Testis (tissue), 3 donors: Measurements from ENCODE around the gene RUNX1. TPM values are rescaled to one million over a fixed set of nuclear protein-coding genes. Genes with fewer than 3 reads are reported as not detected.

ENCODE experiments used
- DNase-seq: peaks from one replicate; pipeline ENCODE4 v3.0.0-alpha.2; 2019
- H3K27ac ChIP-seq, 2 donors: fragments of 200-600 bp; sonication (generic); one replicate each; pipeline ENCODE4 v1.5.1; 2019
- H3K27me3 ChIP-seq: fragments of 200-600 bp; sonication (generic); one replicate; pipeline ENCODE4 v1.5.1; 2019
- H3K36me3 ChIP-seq: fragments of 200-600 bp; sonication (generic); one replicate; pipeline ENCODE4 v1.5.1; 2017; ENCODE audit warnings: low read depth; ENCODE audit errors: missing control alignments
- H3K4me1 ChIP-seq: fragments of 200-600 bp; sonication (generic); one replicate; pipeline ENCODE4 v1.5.1; 2019
- H3K4me3 ChIP-seq, 2 donors: fragments of 200-600 bp; sonication (generic); one replicate each; pipeline ENCODE4 v1.5.1; 2017 to 2019
- H3K9me3 ChIP-seq: fragments of 200-600 bp; sonication (generic); one replicate; pipeline ENCODE4 v1.5.1; 2017
- CTCF ChIP-seq, 3 experiments: fragments of 450-650 bp in 2 of 3; fragments of 200-600 bp in 1 of 3; sonication (generic) in 1 of 3; IDR thresholded peaks; one replicate each; pipeline ENCODE4 v1.5.1; 2016 to 2019; ENCODE audit warnings: antibody characterized with exemption in 3 of 3, mild to moderate bottlenecking in 2 of 3, moderate library complexity in 1 of 3
- POLR2A ChIP-seq: fragments of 450-650 bp; IDR thresholded peaks from one replicate; pipeline ENCODE4 v1.6.1; 2017; ENCODE audit warnings: antibody characterized with exemption, mild to moderate bottlenecking, moderate library complexity
- WGBS, 2 donors: methylation state at CpG; one replicate each; pipeline ENCODE4 v1.1.5; 2018; 5-methylcytosine and 5-hydroxymethylcytosine counted together
- intact Hi-C: fragments of 100-400 bp; cut with DNase I; formaldehyde crosslinking; loops from one replicate; pipeline ENCODE4 v1.15.1; 2023; ENCODE audit warnings: low total_unique reads
- polyA plus RNA-seq: library from polyadenylated mRNA; stranded (reverse); fragments of 350-450 nt; fragmentation: Illumina TruSeq; extraction: RNeasy Lipid Tissue Mini Kit (QIAGEN cat#74804); gene quantifications from one replicate; pipeline ENCODE4 v1.2.3, GENCODE V29; 2014; ENCODE audit warnings: low read depth, low replicate concordance; ENCODE audit not compliant: insufficient read depth
- total RNA-seq, 2 donors: library from RNA; depleted of rRNA; stranded (reverse); fragments of >200 nt; gene quantifications; one replicate each; pipeline ENCODE4 v1.2.3, GENCODE V29; 2016

The RUNX1 gene
- total and polyA plus RNA-seq, 3 donors from 2014 or later, result 11.1 to 28.7 (median 24.3) TPM

GRCh38 chr21:34992180-34992579 is 56.9 kb downstream of the RUNX1 start:
- H3K4me3 ChIP-seq, result no peak overlapping the region
- H3K36me3 ChIP-seq, result no peaks in the 10 kb centered on the region
- intact Hi-C loops, result no loop called here
- no peak overlapping the region for H3K27ac ChIP-seq
- 100% methylated on average over 3 to 4 of the region's 4 CpGs for WGBS, 2 donors
- H3K27me3 ChIP-seq, result no peaks in the 10 kb centered on the region
- no peak for DNase-seq
- TF ChIP-seq CTCF (IDR thresholded peaks at IDR 0.05) (no peak), POLR2A (no peak)
- H3K4me1 ChIP-seq, result no peaks in the 10 kb centered on the region
- no peaks in the 10 kb centered on the region for H3K9me3 ChIP-seq

GRCh38 chr21:34991366-34991957 is 57.6 kb downstream of the RUNX1 start:
- Histone ChIP-seq H3K27ac (no peak overlapping the region), H3K9me3 (no peaks in the 10 kb centered on the region), H3K27me3 (no peaks in the 10 kb centered on the region), H3K36me3 (no peaks in the 10 kb centered on the region), H3K4me1 (no peaks in the 10 kb centered on the region), H3K4me3 (no peak overlapping the region)
- no peak for DNase-seq
- TF ChIP-seq POLR2A (no peak), CTCF (IDR thresholded peaks at IDR 0.05) (no peak)
- intact Hi-C loops, result no loop called here
- 84 to 89% methylated on average over 10 of the region's 10 CpGs for WGBS, 2 donors

DNA sequence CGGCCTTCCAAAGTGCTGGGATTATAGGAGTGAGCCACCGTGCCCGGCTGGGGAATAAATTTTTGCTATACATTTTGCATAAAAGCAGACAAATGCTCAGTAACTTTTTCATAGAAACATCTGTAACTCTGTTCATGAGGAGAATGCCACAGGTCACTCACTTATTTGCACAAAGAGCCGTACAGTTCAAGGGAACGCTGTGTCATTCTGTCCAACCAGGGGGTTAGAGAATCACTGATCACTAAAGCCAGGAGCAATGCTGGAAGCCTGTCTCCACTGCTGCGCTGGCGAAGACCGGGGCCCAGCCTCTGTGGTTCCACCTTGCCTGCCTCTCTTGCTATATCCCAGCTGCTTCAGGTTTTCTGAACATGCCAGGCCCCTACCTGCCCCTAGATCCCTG is 58.3 kb downstream of the RUNX1 start:
- no peak for TF ChIP-seq CTCF (IDR thresholded peaks at IDR 0.05)
- no peaks in the 10 kb centered on the region for H3K9me3 ChIP-seq
- H3K4me1 ChIP-seq, result no peaks in the 10 kb centered on the region
- no peak overlapping the region for H3K4me3 ChIP-seq
- H3K27me3 ChIP-seq, result no peaks in the 10 kb centered on the region
- H3K36me3 ChIP-seq, result no peaks in the 10 kb centered on the region
- intact Hi-C loops, result no loop called here
- no peak overlapping the region for H3K27ac ChIP-seq
- no peak for DNase-seq
- WGBS, 2 donors, result 95 to 99% methylated on average over 8 of the region's 8 CpGs

GRCh38 chr21:34989337-34990151 is 59.6 kb downstream of the RUNX1 start:
- Histone ChIP-seq H3K36me3 (no peaks in the 10 kb centered on the region), H3K9me3 (no peaks in the 10 kb centered on the region), H3K27me3 (no peaks in the 10 kb centered on the region), H3K4me1 (no peaks in the 10 kb centered on the region), H3K4me3 (no peak overlapping the region), H3K27ac (no peak overlapping the region)
- 88 to 89% methylated on average over 6 of the region's 6 CpGs for WGBS, 2 donors
- DNase-seq, result no peak
- TF ChIP-seq CTCF (IDR thresholded peaks at IDR 0.05) (no peak), POLR2A (no peak)
- intact Hi-C loops, result no loop called here
